ENCODE data around the gene ERO1A. TPM values are rescaled to one million over a fixed set of nuclear protein-coding genes. Genes with fewer than 3 reads are reported as not detected.

The ERO1A gene
- total and polyA plus RNA-seq, 9 of the 15 experiments (the other 6 are each of a cell fraction or from before 2014, with no cell fraction given): 11.0 to 46.2 (median 27.6) TPM

DNA sequence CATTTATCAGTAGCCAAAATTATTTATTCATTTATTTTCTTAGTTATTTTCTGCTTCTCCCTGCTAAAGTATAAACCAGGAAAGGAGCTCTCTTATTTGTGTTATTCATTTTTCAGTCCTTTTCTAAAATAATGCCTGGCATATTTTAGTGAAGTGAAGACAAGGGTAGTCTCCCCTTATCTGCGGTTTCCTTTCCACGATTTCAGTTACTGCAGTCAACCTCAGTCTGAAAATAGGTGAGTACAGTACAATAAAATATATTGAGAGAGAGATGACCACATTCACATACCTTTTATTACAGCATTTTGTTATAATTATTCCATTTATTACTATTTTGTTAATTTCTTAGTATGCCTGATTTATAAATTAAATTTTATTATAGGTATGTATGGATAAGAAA is 85.2 kb downstream of the ERO1A start:
- FAIRE-seq (no peak), ATAC-seq (no peak), DNase-seq (ENCODE audit: extremely low read depth in 1 of 4, low spot score in 3 of 4) (no peak)
- H3K36me3 ChIP-seq (ENCODE audit: control insufficient read depth, insufficient read depth, low read length): no peaks in the 10 kb centered on the region
- no TSS peak for BruUV-seq (replicated peaks)
- no peaks in the 10 kb centered on the region for H3K9me1 ChIP-seq (ENCODE audit: control insufficient read depth, insufficient read depth, low read length)
- no peaks in the 10 kb centered on the region for H3K9me3 ChIP-seq (replicated peaks; ENCODE audit: control insufficient read depth, insufficient read depth, low read depth, low read length)
- no peak overlapping the region for H3K27ac ChIP-seq (ENCODE audit: extremely low read depth, low read depth, low read length)
- H3K4me1 ChIP-seq (replicated peaks in 1 of 2; ENCODE audit: control insufficient read depth in 2 of 2, insufficient read depth in 2 of 2, low read length in 2 of 2): no peaks in the 10 kb centered on the region
- no peaks in the 10 kb centered on the region for H3K27me3 ChIP-seq (ENCODE audit: control insufficient read depth in 2 of 2, insufficient read depth in 2 of 2, low read length in 2 of 2)
- ChIA-PET CTCF (ENCODE audit: low intra/inter-chr PET ratio) (no interaction called here), POLR2A (no interaction called here)
- no peaks in the 10 kb centered on the region for H3K79me2 ChIP-seq (ENCODE audit: control insufficient read depth, insufficient read depth, low read length)
- no peaks in the 10 kb centered on the region for H4K20me1 ChIP-seq (replicated peaks; ENCODE audit: control insufficient read depth, insufficient read depth, low read length)
- intact Hi-C loops (cut with micrococcal nuclease) (no loop called here), in situ Hi-C loops (cut with MboI) (no loop called here)
- no peak overlapping the region for H2AFZ ChIP-seq (ENCODE audit: low read depth, low read length)
- no peak overlapping the region for H3K4me3 ChIP-seq
- no peak overlapping the region for H3K4me2 ChIP-seq (ENCODE audit: insufficient read depth, low read length)
- WGBS (ENCODE audit: insufficient coverage, low coverage, missing lambda C conversion rate): 0% methylated on average over 2 of the region's 2 CpGs
- H3K9ac ChIP-seq (ENCODE audit: insufficient read depth in 1 of 2, low read depth in 2 of 2, low read length in 2 of 2): no peak overlapping the region
- no peak for TF ChIP-seq TCF7 (IDR thresholded peaks at IDR 0.05; ENCODE audit: borderline replicate concordance)
- TF ChIP-seq, protein P1, sequence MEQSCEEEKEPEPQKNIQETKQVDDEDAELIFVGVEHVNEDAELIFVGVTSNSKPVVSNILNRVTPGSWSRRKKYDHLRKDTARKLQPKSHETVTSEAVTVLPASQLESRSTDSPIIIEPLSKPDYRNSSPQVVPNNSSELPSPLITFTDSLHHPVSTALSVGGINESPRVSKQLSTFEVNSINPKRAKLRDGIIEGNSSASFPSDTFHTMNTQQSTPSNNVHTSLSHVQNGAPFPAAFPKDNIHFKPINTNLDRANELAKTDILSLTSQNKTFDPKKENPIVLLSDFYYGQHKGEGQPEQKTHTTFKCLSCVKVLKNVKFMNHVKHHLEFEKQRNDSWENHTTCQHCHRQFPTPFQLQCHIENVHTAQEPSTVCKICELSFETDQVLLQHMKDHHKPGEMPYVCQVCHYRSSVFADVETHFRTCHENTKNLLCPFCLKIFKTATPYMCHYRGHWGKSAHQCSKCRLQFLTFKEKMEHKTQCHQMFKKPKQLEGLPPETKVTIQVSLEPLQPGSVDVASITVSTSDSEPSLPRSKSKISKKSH (CRISPR knock-in tag; IDR thresholded peaks at IDR 0.05): no peak
- TF ChIP-seq ZNF436 (CRISPR knock-in tag; IDR thresholded peaks at IDR 0.05): no peak
- TF ChIP-seq, protein P2, sequence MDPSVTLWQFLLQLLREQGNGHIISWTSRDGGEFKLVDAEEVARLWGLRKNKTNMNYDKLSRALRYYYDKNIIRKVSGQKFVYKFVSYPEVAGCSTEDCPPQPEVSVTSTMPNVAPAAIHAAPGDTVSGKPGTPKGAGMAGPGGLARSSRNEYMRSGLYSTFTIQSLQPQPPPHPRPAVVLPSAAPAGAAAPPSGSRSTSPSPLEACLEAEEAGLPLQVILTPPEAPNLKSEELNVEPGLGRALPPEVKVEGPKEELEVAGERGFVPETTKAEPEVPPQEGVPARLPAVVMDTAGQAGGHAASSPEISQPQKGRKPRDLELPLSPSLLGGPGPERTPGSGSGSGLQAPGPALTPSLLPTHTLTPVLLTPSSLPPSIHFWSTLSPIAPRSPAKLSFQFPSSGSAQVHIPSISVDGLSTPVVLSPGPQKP (CRISPR knock-in tag; IDR thresholded peaks at IDR 0.05): no peak
- TF ChIP-seq BDP1 (IDR thresholded peaks at IDR 0.05; ENCODE audit: insufficient read depth, insufficient read length): no peak
- no peak for TF ChIP-seq HNRNPUL1 (IDR thresholded peaks at IDR 0.05; ENCODE audit: low read length)
- no peak for TF ChIP-seq U2AF1 (optimal IDR thresholded peaks at IDR 0.05; ENCODE audit: low read depth, low read length)
- TF ChIP-seq PTRF (tag; IDR thresholded peaks at IDR 0.05): no peak

Measured in K562 (cell line).